SK-N-SH (cell line): ENCODE data around the gene TRAPPC13. TPM values are rescaled to one million over a fixed set of nuclear protein-coding genes. Genes with fewer than 3 reads are reported as not detected.
"Not testable (repeated sequence)": the region's sequence is repeated elsewhere in the genome, so short reads cannot be mapped to it uniquely, and the experiment has no call there.

Source experiments
- CTCF ChIA-PET: fragments of 300-600, 350-600 bp; formaldehyde crosslinking; extraction: SDS; loops from one replicate; lab custom pipeline; 2021; lab: Yijun Ruan, JAX
- POLR2A ChIA-PET: fragments of 350-600 bp; sonication (Branson Sonifier 250); formaldehyde crosslinking; extraction: SDS; loops from one replicate; lab custom pipeline; 2020; ENCODE audit warnings: antibody characterized with exemption, inconsistent platforms; lab: Yijun Ruan, JAX
- DNase-seq: peaks from one replicate; pipeline ENCODE4 v3.0.0; 2012
- H2AFZ ChIP-seq: fragments of 200-600 bp; sonication (generic); 2 replicates; pipeline ENCODE4 v1.8.1; 2016; ENCODE audit warnings: antibody characterized with exemption, mild to moderate bottlenecking, low read depth
- H3F3A ChIP-seq: fragments of 200-600 bp; sonication (generic); replicated peaks from 2 replicates; pipeline ENCODE3; 2016; ENCODE audit warnings: antibody characterized with exemption, mild to moderate bottlenecking; ENCODE audit not compliant: insufficient read depth
- H3K27ac ChIP-seq, 2 experiments: fragments of 200-500 bp in 1 of 2; fragments of 200-600 bp in 1 of 2; sonication (Bioruptor generic) in 1 of 2; sonication (generic), shearing (Covaris generic) in 1 of 2; 2 replicates each; pipeline versions ENCODE4 v1.5.1 to v1.6.1; 2014 to 2016; ENCODE audit warnings: low read depth in 2 of 2, inconsistent platforms in 1 of 2, low read length in 1 of 2, mild to moderate bottlenecking in 1 of 2, mixed read lengths in 1 of 2
- H3K27me3 ChIP-seq: fragments of 200-600 bp; sonication (generic), shearing (Covaris generic); 2 replicates; pipeline ENCODE4 v1.6.1; 2016; ENCODE audit warnings: mixed run types; ENCODE audit not compliant: insufficient read depth
- H3K36me3 ChIP-seq, 2 experiments: fragments of 200-500 bp in 1 of 2; fragments of 200-600 bp in 1 of 2; sonication (Bioruptor generic) in 1 of 2; sonication (generic) in 1 of 2; replicated peaks in 1 of 2; 2 replicates each; pipeline versions ENCODE3 to v1.5.1; 2014 to 2016; ENCODE audit warnings: low read length in 1 of 2, mild to moderate bottlenecking in 1 of 2; ENCODE audit not compliant: insufficient read depth in 2 of 2, control insufficient read depth in 1 of 2
- H3K4me1 ChIP-seq, 2 experiments: fragments of 200-500 bp in 1 of 2; fragments of 200-600 bp in 1 of 2; sonication (Bioruptor generic) in 1 of 2; sonication (generic), shearing (Covaris generic) in 1 of 2; 2 replicates each; pipeline versions ENCODE4 v1.5.1 to v1.6.1; 2014 to 2016; ENCODE audit warnings: low read depth in 1 of 2, low read length in 1 of 2, mixed run types in 1 of 2; ENCODE audit not compliant: insufficient read depth in 2 of 2, control insufficient read depth in 1 of 2
- H3K4me2 ChIP-seq: fragments of 200-600 bp; sonication (generic), shearing (Covaris generic); 2 replicates; pipeline ENCODE4 v1.6.1; 2017; ENCODE audit warnings: mixed run types
- H3K4me3 ChIP-seq, 2 experiments: fragments of 200-500 bp in 1 of 2; fragments of 200-600 bp in 1 of 2; sonication (Bioruptor generic) in 1 of 2; sonication (generic), shearing (Covaris generic) in 1 of 2; 2 replicates each; pipeline versions ENCODE4 v1.5.1 to v1.8.1; 2014 to 2016; ENCODE audit warnings: low read depth in 2 of 2, inconsistent platforms in 1 of 2, low read length in 1 of 2, mild to moderate bottlenecking in 1 of 2, mixed read lengths in 1 of 2, moderate library complexity in 1 of 2
- H3K79me2 ChIP-seq: fragments of 200-600 bp; sonication (generic); 2 replicates; pipeline ENCODE4 v1.8.1; 2017; ENCODE audit warnings: mild to moderate bottlenecking; ENCODE audit not compliant: insufficient read depth
- H3K9ac ChIP-seq: fragments of 200-600 bp; sonication (generic); 2 replicates; pipeline ENCODE4 v1.6.1; 2017; ENCODE audit warnings: mixed run types
- H3K9me2 ChIP-seq: fragments of 200-600 bp; sonication (generic); 2 replicates; pipeline ENCODE4 v1.6.1; 2017; ENCODE audit warnings: mixed run types
- H3K9me3 ChIP-seq: fragments of 200-600 bp; sonication (generic); 2 replicates; pipeline ENCODE4 v1.6.1; 2017; ENCODE audit warnings: mixed run types, mild to moderate bottlenecking, moderate library complexity
- H4K20me1 ChIP-seq: fragments of 200-600 bp; sonication (generic); 2 replicates; pipeline ENCODE4 v1.6.1; 2017; ENCODE audit warnings: mild to moderate bottlenecking, mixed run types; ENCODE audit not compliant: insufficient read depth
- CHD2 ChIP-seq: fragments of 150-350 bp; IDR thresholded peaks from 2 replicates; pipeline ENCODE4 v1.6.1; 2018; ENCODE audit warnings: low read length; ENCODE audit not compliant: partially characterized antibody
- CTCF ChIP-seq: fragments of 200-600 bp; sonication (generic); IDR thresholded peaks from 2 replicates; pipeline ENCODE4 v1.6.1; 2017; ENCODE audit warnings: antibody characterized with exemption, mild to moderate bottlenecking, moderate library complexity
- EZH2phosphoT487 ChIP-seq: fragments of 200-600 bp; sonication (generic); IDR thresholded peaks from 2 replicates; pipeline ENCODE4 v1.6.1; 2017; ENCODE audit warnings: low read depth, mixed run types, mild to moderate bottlenecking, antibody characterized with exemption, moderate library complexity, borderline replicate concordance
- FOSL2 ChIP-seq: IDR thresholded peaks from 2 replicates; pipeline ENCODE4 v1.4.0; 2012; ENCODE audit warnings: low read depth, mild to moderate bottlenecking, moderate library complexity, borderline replicate concordance
- GABPA ChIP-seq: IDR thresholded peaks from 2 replicates; pipeline ENCODE4 v1.4.0; 2012; ENCODE audit warnings: low read depth, mild to moderate bottlenecking
- MAX ChIP-seq: IDR thresholded peaks from 2 replicates; pipeline ENCODE4 v1.4.0; 2012; ENCODE audit warnings: low read depth
- MEF2A ChIP-seq: IDR thresholded peaks from 2 replicates; pipeline ENCODE4 v1.4.0; 2012; ENCODE audit warnings: low read depth, borderline replicate concordance
- PBX3 ChIP-seq: IDR thresholded peaks from 2 replicates; pipeline ENCODE4; 2012
- POLR2AphosphoS5 ChIP-seq: IDR thresholded peaks from 2 replicates; pipeline ENCODE4 v1.6.1; 2012; ENCODE audit warnings: low read depth, low read length
- REST ChIP-seq: IDR thresholded peaks from 2 replicates; pipeline ENCODE4 v1.6.1; 2012; ENCODE audit warnings: mild to moderate bottlenecking, low read depth, low read length, moderate library complexity
- RFX5 ChIP-seq: IDR thresholded peaks from 2 replicates; pipeline ENCODE4 v1.6.1; 2012; ENCODE audit warnings: mild to moderate bottlenecking, improper control_type of control experiment, low read length
- RXRA ChIP-seq: IDR thresholded peaks from 2 replicates; pipeline ENCODE4 v1.4.0; 2012; ENCODE audit warnings: low read depth, mild to moderate bottlenecking, borderline replicate concordance
- TCF12 ChIP-seq: IDR thresholded peaks from 2 replicates; pipeline ENCODE4 v1.4.0; 2012
- TEAD4 ChIP-seq: IDR thresholded peaks from 2 replicates; pipeline ENCODE4 v1.4.0; 2012; ENCODE audit warnings: mild to moderate bottlenecking, borderline replicate concordance; ENCODE audit not compliant: insufficient read depth
- ZBTB33 ChIP-seq: IDR thresholded peaks from 2 replicates; pipeline ENCODE4 v1.4.0; 2012; ENCODE audit warnings: low read depth, borderline replicate concordance
- WGBS: methylation state at CpG from one replicate; pipeline ENCODE4 v1.1.6; 2017; ENCODE audit warnings: low lambda C conversion rate; 5-methylcytosine and 5-hydroxymethylcytosine counted together
- polyA plus RNA-seq, 3 experiments: library from polyadenylated mRNA; depleted of rRNA; stranded (reverse); fragments of >200 nt; gene quantifications; 2 replicates each; pipeline ENCODE4 v1.2.3, GENCODE V29; 2012

TRAPPC13 gene
- polyA plus RNA-seq, 1 of the 3 experiments (the other 2 are of a cell fraction), result 10.7 TPM

- H3K9me3 ChIP-seq, H3K9me2 ChIP-seq, H4K20me1 ChIP-seq, H3F3A ChIP-seq, H2AFZ ChIP-seq, H3K27ac ChIP-seq, POLR2A ChIA-PET, DNase-seq, H3K4me3 ChIP-seq, H3K9ac ChIP-seq, H3K27me3 ChIP-seq: not testable (repeated sequence)
- Histone ChIP-seq H3K79me2 (peaks cover 92% of the 10 kb centered on the region), H3K4me2 (peak overlapping the region; percentile 89), H3K4me1 (peaks cover 0 to 13% of the 10 kb centered on the region in 2 experiments; a peak in 2 of 4 replicates), H3K36me3 (peaks cover 10 to 11% of the 10 kb centered on the region in 2 experiments)
- whole genome bisulfite sequencing, result 81% methylated on average over 4 of the region's 4 CpGs
- CTCF ChIA-PET, result interaction anchor here (1.4 kb wide), 1 partner anchor 17 kb away, joined by 3 read pairs; no protein-coding TSS in a partner anchor
Observed at GRCh38 chr5:65621961-65622360, 2.9 kb upstream of the TRAPPC13 start.

- no peaks in the 10 kb centered on the region; the same call in 1 of the 2 replicates for H4K20me1 ChIP-seq
- peak overlapping the region; percentile 78 to 97 for H3K4me3 ChIP-seq
- peaks cover 92% of the 10 kb centered on the region for H3K79me2 ChIP-seq
- H3K4me2 ChIP-seq, result peak overlapping the region; percentile 89
- H3F3A ChIP-seq, result no peaks in the 10 kb centered on the region
- peak overlapping the region; percentile 82 for H2AFZ ChIP-seq
- no peaks in the 10 kb centered on the region for H3K9me3 ChIP-seq
- ChIA-PET POLR2A (interaction anchor here (0.6 to 1.0 kb wide), 3 partner anchors 60 to 516 kb away, joined by 3 to 4 read pairs (median 4); partner anchors contain the start of gene PPWD1), CTCF (interaction anchor here (0.6 to 1.3 kb wide), 3 partner anchors 11 to 569 kb away, joined by 3 read pairs; no protein-coding TSS in a partner anchor)
- peak overlapping the region; percentile 90 to 96; a peak in 3 of 4 replicates for H3K27ac ChIP-seq
- peak; percentile 4 for DNase-seq
- no peaks in the 10 kb centered on the region for H3K9me2 ChIP-seq
- WGBS, result 0% methylated on average over 9 of the region's 9 CpGs
- peak overlapping the region; percentile 77 for H3K9ac ChIP-seq
- peaks cover 0 to 13% of the 10 kb centered on the region in 2 experiments; a peak in 2 of 4 replicates for H3K4me1 ChIP-seq
- TF ChIP-seq ZBTB33 (no peak), EZH2phosphoT487 (no peak), POLR2AphosphoS5 (no peak), RXRA (no peak), MEF2A (no peak), GABPA (no peak), TEAD4 (no peak), PBX3 (no peak), CTCF (no peak), MAX (no peak), TCF12 (no peak), RFX5 (no peak), REST (no peak), CHD2 (no peak), FOSL2 (no peak)
- TF ChIP-seq, all 33 proteins: peak for 0
- peaks cover 2 to 8% of the 10 kb centered on the region in 2 experiments for H3K36me3 ChIP-seq
- no peaks in the 10 kb centered on the region for H3K27me3 ChIP-seq
Observed at GRCh38 chr5:65623482-65623881, 1.3 kb upstream of the TRAPPC13 start.
